Forelimb muscle (tissue), 1 donor: ENCODE data around the gene SULT1C3. TPM values are rescaled to one million over a fixed set of nuclear protein-coding genes. Genes with fewer than 3 reads are reported as not detected.
A peak's percentile ranks its signal among the peaks of the same experiment; 100 is the strongest.
"Not testable (repeated sequence)": the region's sequence is repeated elsewhere in the genome, so short reads cannot be mapped to it uniquely, and the experiment has no call there.

Source experiments
- DNase-seq: peaks from one replicate; pipeline ENCODE4 v3.0.0-alpha.2; 2013; ENCODE audit warnings: low read depth
- polyA plus RNA-seq: library from polyadenylated mRNA; unstranded; fragments of 120-200 nt; gene quantifications from one replicate; pipeline ENCODE4 v1.2.1, GENCODE V29; 2013; ENCODE audit not compliant: insufficient read length

The SULT1C3 gene
- polyA plus RNA-seq, 1 donor, result not detected

- DNase-seq, result no peak
These were observed 5.1 kb downstream of the SULT1C3 start for GRCh38 chr2:108244667-108245414.

GRCh38 chr2:108253106-108253505 is 13.3 kb downstream of the SULT1C3 start:
- no peak for DNase-seq

GRCh38 chr2:108257757-108258331 is 18.1 kb downstream of the SULT1C3 start:
- no peak for DNase-seq

GRCh38 chr2:108260773-108261172 is 21.0 kb downstream of the SULT1C3 start:
- DNase-seq, result no peak

GRCh38 chr2:108262036-108262435 is 22.3 kb downstream of the SULT1C3 start:
- DNase-seq, result no peak

- DNase-seq, result no peak
These were observed 23.6 kb downstream of the SULT1C3 start for GRCh38 chr2:108263401-108263800.

- no peak for DNase-seq
These were observed 26.4 kb downstream of the SULT1C3 start for GRCh38 chr2:108266218-108266617.

GRCh38 chr2:108267101-108267500 is 27.3 kb downstream of the SULT1C3 start:
- DNase-seq, result no peak

- no peak for DNase-seq
These were observed 28.2 kb downstream of the SULT1C3 start for GRCh38 chr2:108268001-108268400.

GRCh38 chr2:108270346-108270745 is 30.6 kb downstream of the SULT1C3 start:
- no peak for DNase-seq

GRCh38 chr2:108270768-108271506 is 31.2 kb downstream of the SULT1C3 start:
- DNase-seq, result no peak

- peak; percentile 26 for DNase-seq
These were observed 32.0 kb downstream of the SULT1C3 start for GRCh38 chr2:108271691-108272253.

GRCh38 chr2:108278631-108279030 is 38.9 kb downstream of the SULT1C3 start:
- DNase-seq, result no peak

GRCh38 chr2:108279468-108279867 is 39.7 kb downstream of the SULT1C3 start:
- no peak for DNase-seq

GRCh38 chr2:108280466-108280865 is 40.7 kb downstream of the SULT1C3 start:
- no peak for DNase-seq

- DNase-seq, result not testable (repeated sequence)
These were observed 44.8 kb downstream of the SULT1C3 start for GRCh38 chr2:108284566-108284965.

GRCh38 chr2:108285616-108286015 is 45.8 kb downstream of the SULT1C3 start:
- no peak for DNase-seq

GRCh38 chr2:108287169-108287568 is 47.4 kb downstream of the SULT1C3 start:
- DNase-seq, result no peak

- DNase-seq, result no peak
These were observed 48.9 kb downstream of the SULT1C3 start, which contains the start of gene SULT1C2 for GRCh38 chr2:108288534-108289106. TSS of gene SULT1C2 (plus strand) at chr2:108288895. CDS start at chr2:108293668, 4,773 bp downstream.

- no peak for DNase-seq
These were observed 54.1 kb downstream of the SULT1C3 start for GRCh38 chr2:108293850-108294249.

- DNase-seq, result no peak
These were observed 57.8 kb downstream of the SULT1C3 start for GRCh38 chr2:108297436-108298141.
